CD4-positive, alpha-beta memory T cell (primary cell): Measurements from ENCODE around the gene DOCK9. TPM values are rescaled to one million over a fixed set of nuclear protein-coding genes. Genes with fewer than 3 reads are reported as not detected.
A peak's percentile ranks its signal among the peaks of the same experiment; 100 is the strongest.

Experiments used
- CTCF ChIA-PET: fragments of 350-600 bp; sonication (Branson Sonifier 250); formaldehyde crosslinking; loops from one replicate; lab custom pipeline; 2021; ENCODE audit warnings: inconsistent platforms; ENCODE audit not compliant: partially characterized antibody; lab: Charles Lee
- POLR2A ChIA-PET: fragments of 350-600 bp; sonication (Branson Sonifier 250); formaldehyde crosslinking; loops from one replicate; lab custom pipeline; 2021; ENCODE audit not compliant: partially characterized antibody; lab: Charles Lee
- DNase-seq, 5 donors: peaks; one replicate each; pipeline versions ENCODE4 v3.0.0 to v3.0.0-alpha.2; 2020 to 2022; ENCODE audit warnings: mixed read lengths in 1 of 5
- H3K27ac ChIP-seq: one replicate; pipeline ENCODE4 v1.7.0; 2013; ENCODE audit warnings: low read depth, low read length
- H3K27me3 ChIP-seq: 2 replicates; pipeline ENCODE4 v1.7.0; 2013; ENCODE audit warnings: mild to moderate bottlenecking, low read length, moderate library complexity; ENCODE audit not compliant: insufficient read depth
- H3K36me3 ChIP-seq: 2 replicates; pipeline ENCODE4 v1.7.0; 2013; ENCODE audit warnings: mild to moderate bottlenecking, low read length, moderate library complexity; ENCODE audit not compliant: insufficient read depth
- H3K4me1 ChIP-seq: 2 replicates; pipeline ENCODE4 v1.7.0; 2013; ENCODE audit warnings: mild to moderate bottlenecking, low read length, moderate library complexity; ENCODE audit not compliant: insufficient read depth
- H3K4me3 ChIP-seq, 2 donors: one replicate each; pipeline ENCODE4 v1.7.0; 2013; ENCODE audit warnings: low read length in 2 of 2, mild to moderate bottlenecking in 1 of 2
- H3K9me3 ChIP-seq, 2 donors: one replicate each; pipeline ENCODE4 v1.7.0; 2013; ENCODE audit warnings: low read length in 2 of 2, control low read depth in 1 of 2; ENCODE audit not compliant: control insufficient read depth in 1 of 2
- H3K27ac Mint-ChIP-seq, 7 donors: one replicate each; pipeline ENCODE4 v1.8.0; 2020 to 2021; ENCODE audit warnings: mixed read lengths in 7 of 7, mild to moderate bottlenecking in 6 of 7, inconsistent platforms in 3 of 7, moderate library complexity in 3 of 7
- H3K27me3 Mint-ChIP-seq, 2 donors: one replicate each; pipeline ENCODE4 v1.8.0; 2020 to 2021; ENCODE audit warnings: mixed read lengths in 2 of 2
- H3K36me3 Mint-ChIP-seq, 2 donors: one replicate each; pipeline ENCODE4 v1.8.0; 2020 to 2021; ENCODE audit warnings: mixed read lengths in 2 of 2, inconsistent platforms in 1 of 2, mild to moderate bottlenecking in 1 of 2
- H3K4me1 Mint-ChIP-seq, 4 donors: one replicate each; pipeline ENCODE4 v1.8.0; 2020 to 2021; ENCODE audit warnings: mixed read lengths in 4 of 4, mild to moderate bottlenecking in 1 of 4
- H3K4me3 Mint-ChIP-seq, 8 donors: one replicate each; pipeline ENCODE4 v1.8.0; 2020 to 2021; ENCODE audit warnings: mixed read lengths in 8 of 8, mild to moderate bottlenecking in 7 of 8, moderate library complexity in 6 of 8, inconsistent platforms in 3 of 8
- H3K9me3 Mint-ChIP-seq, 8 donors: one replicate each; pipeline ENCODE4 v1.8.0; 2020 to 2021; ENCODE audit warnings: mixed read lengths in 8 of 8, mild to moderate bottlenecking in 5 of 8, inconsistent platforms in 3 of 8, moderate library complexity in 1 of 8
- intact Hi-C: fragments of 100-400 bp; cut with micrococcal nuclease; formaldehyde crosslinking; loops from one replicate; pipeline ENCODE4 v1.15.1; 2023
- polyA plus RNA-seq, 2 donors: library from polyadenylated mRNA; unstranded; fragments of 300-500 nt; fragmentation: Illumina TruSeq; gene quantifications; one replicate each; pipeline ENCODE4 v1.2.3, GENCODE V29; 2021
- total RNA-seq, 2 experiments: library from RNA; stranded (reverse); gene quantifications; one replicate each; pipeline ENCODE4 v1.2.3, GENCODE V29; 2021

The DOCK9 gene
- total and polyA plus RNA-seq, 4 experiments from 2014 or later, result 6.3 to 197 (median 119) TPM

DNA sequence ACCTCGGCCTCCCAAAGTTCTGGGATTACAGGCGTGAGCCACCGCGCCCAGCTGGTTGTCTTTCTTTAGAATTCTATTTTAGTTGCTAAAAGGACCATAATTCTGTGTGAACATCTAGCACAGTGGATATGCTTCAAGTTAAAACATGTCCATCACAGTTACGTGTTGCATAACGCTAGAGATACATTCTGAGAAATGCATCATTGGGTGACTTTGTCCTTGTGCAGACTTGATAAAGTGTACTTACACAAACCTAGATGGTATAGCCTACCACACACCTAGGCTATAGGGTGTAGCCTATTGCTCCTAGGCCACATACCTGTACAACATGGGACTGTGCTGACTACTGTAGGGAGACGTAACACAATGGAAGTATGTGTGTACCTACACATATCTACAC lies 35.4 kb downstream of the DOCK9 start:
- H3K4me1 Mint-ChIP-seq, result peaks cover 32 to 56% (median 36%) of the 10 kb centered on the region in 4 donors
- H3K27ac ChIP-seq, result no peak overlapping the region
- H3K36me3 ChIP-seq, result no peaks in the 10 kb centered on the region
- H3K9me3 ChIP-seq, result no peaks in the 10 kb centered on the region
- peaks cover 1 to 24% of the 10 kb centered on the region in 2 donors for H3K36me3 Mint-ChIP-seq
- H3K4me3 ChIP-seq, result no peak overlapping the region
- no peak overlapping the region for H3K4me3 Mint-ChIP-seq
- ChIA-PET POLR2A (no interaction called here), CTCF (no interaction called here)
- no peaks in the 10 kb centered on the region for H3K4me1 ChIP-seq
- no peak overlapping the region for H3K27ac Mint-ChIP-seq
- no peaks in the 10 kb centered on the region for H3K27me3 ChIP-seq
- no peaks in the 10 kb centered on the region for H3K27me3 Mint-ChIP-seq
- intact Hi-C loops, result no loop called here
- H3K9me3 Mint-ChIP-seq, result peaks cover 0 to 2% (median 0%) of the 10 kb centered on the region in 8 donors
- DNase-seq, result no peak

- peak overlapping the region in 1 of 7 donors; percentile 12 for H3K27ac Mint-ChIP-seq
- POLR2A ChIA-PET, result no interaction called here
- no peaks in the 10 kb centered on the region for H3K27me3 ChIP-seq
- H3K36me3 Mint-ChIP-seq, result peaks cover 0 to 26% of the 10 kb centered on the region in 2 donors
- no peaks in the 10 kb centered on the region for H3K27me3 Mint-ChIP-seq
- H3K36me3 ChIP-seq, result no peaks in the 10 kb centered on the region
- intact Hi-C loops, result no loop called here
- no peaks in the 10 kb centered on the region for H3K4me1 ChIP-seq
- H3K9me3 Mint-ChIP-seq, result peaks cover 0 to 4% (median 0%) of the 10 kb centered on the region in 8 donors
- no peaks in the 10 kb centered on the region for H3K9me3 ChIP-seq
- DNase-seq, result no peak
- CTCF ChIA-PET, result no interaction called here
- H3K27ac ChIP-seq, result no peak overlapping the region
- no peak overlapping the region for H3K4me3 ChIP-seq
- H3K4me3 Mint-ChIP-seq, result no peak overlapping the region
- H3K4me1 Mint-ChIP-seq, result peaks cover 32 to 51% (median 35%) of the 10 kb centered on the region in 4 donors
Measured at GRCh38 chr13:98941536-98941935, 36.3 kb downstream of the DOCK9 start.

GRCh38 chr13:98941126-98941525 lies 36.7 kb downstream of the DOCK9 start:
- Histone ChIP-seq H3K9me3 (no peaks in the 10 kb centered on the region), H3K27me3 (no peaks in the 10 kb centered on the region), H3K36me3 (no peaks in the 10 kb centered on the region), H3K4me3 (no peak overlapping the region), H3K4me1 (no peaks in the 10 kb centered on the region), H3K27ac (no peak overlapping the region)
- intact Hi-C loops, result no loop called here
- H3K27me3 Mint-ChIP-seq, result no peaks in the 10 kb centered on the region
- POLR2A ChIA-PET, result no interaction called here
- no peak overlapping the region for H3K4me3 Mint-ChIP-seq
- H3K9me3 Mint-ChIP-seq, result peaks cover 0 to 5% (median 0%) of the 10 kb centered on the region in 8 donors
- H3K27ac Mint-ChIP-seq, result peak overlapping the region in 4 of 7 donors; percentile 1 to 79 (median 44)
- no peak for DNase-seq
- H3K36me3 Mint-ChIP-seq, result peaks cover 3 to 26% of the 10 kb centered on the region in 2 donors
- H3K4me1 Mint-ChIP-seq, result peaks cover 29 to 49% (median 33%) of the 10 kb centered on the region in 4 donors
- CTCF ChIA-PET, result no interaction called here

GRCh38 chr13:98940325-98941001 lies 37.4 kb downstream of the DOCK9 start:
- no peak for DNase-seq
- Mint-ChIP-seq H3K9me3 (peaks cover 0 to 8% (median 2%) of the 10 kb centered on the region in 8 donors), H3K36me3 (peaks cover 6 to 29% of the 10 kb centered on the region in 2 donors), H3K4me1 (peaks cover 31 to 47% (median 32%) of the 10 kb centered on the region in 4 donors), H3K4me3 (no peak overlapping the region), H3K27ac (peak overlapping the region in 4 of 7 donors; percentile 1 to 79 (median 43)), H3K27me3 (no peaks in the 10 kb centered on the region)
- no peaks in the 10 kb centered on the region for H3K9me3 ChIP-seq
- H3K36me3 ChIP-seq, result no peaks in the 10 kb centered on the region
- intact Hi-C loops, result no loop called here
- H3K4me1 ChIP-seq, result no peaks in the 10 kb centered on the region
- no peak overlapping the region for H3K27ac ChIP-seq
- H3K4me3 ChIP-seq, result no peak overlapping the region
- ChIA-PET POLR2A (no interaction called here), CTCF (no interaction called here)
- no peaks in the 10 kb centered on the region for H3K27me3 ChIP-seq

GRCh38 chr13:98939660-98940191 lies 38.1 kb downstream of the DOCK9 start:
- H3K27me3 Mint-ChIP-seq, result no peaks in the 10 kb centered on the region
- Histone ChIP-seq H3K27ac (no peak overlapping the region), H3K9me3 (no peaks in the 10 kb centered on the region), H3K4me1 (no peaks in the 10 kb centered on the region), H3K27me3 (no peaks in the 10 kb centered on the region), H3K4me3 (no peak overlapping the region), H3K36me3 (no peaks in the 10 kb centered on the region)
- intact Hi-C loops, result no loop called here
- H3K4me1 Mint-ChIP-seq, result peaks cover 24 to 42% (median 28%) of the 10 kb centered on the region in 4 donors
- ChIA-PET POLR2A (interaction anchor here (1.0 to 1.5 kb wide), 2 partner anchors 13 to 148 kb away, joined by 3 to 5 read pairs; no protein-coding TSS in a partner anchor), CTCF (no interaction called here)
- DNase-seq, result no peak
- no peak overlapping the region for H3K4me3 Mint-ChIP-seq
- peaks cover 8 to 33% of the 10 kb centered on the region in 2 donors for H3K36me3 Mint-ChIP-seq
- H3K27ac Mint-ChIP-seq, result peak overlapping the region in 3 of 7 donors; percentile 8 to 64 (median 10)
- peaks cover 0 to 11% (median 6%) of the 10 kb centered on the region in 8 donors for H3K9me3 Mint-ChIP-seq

- H3K27ac ChIP-seq, result no peak overlapping the region
- Mint-ChIP-seq H3K9me3 (peaks cover 0 to 17% (median 11%) of the 10 kb centered on the region in 8 donors), H3K27me3 (no peaks in the 10 kb centered on the region), H3K36me3 (peaks cover 15 to 34% of the 10 kb centered on the region in 2 donors), H3K4me3 (no peak overlapping the region), H3K27ac (peak overlapping the region in 1 of 7 donors; percentile 23), H3K4me1 (peaks cover 23 to 47% (median 26%) of the 10 kb centered on the region in 4 donors)
- CTCF ChIA-PET, result interaction anchor here (1.1 kb wide), 1 partner anchor 68 kb away, joined by 3 read pairs; no protein-coding TSS in a partner anchor
- H3K4me3 ChIP-seq, result no peak overlapping the region
- DNase-seq, result no peak
- H3K36me3 ChIP-seq, result no peaks in the 10 kb centered on the region
- no peaks in the 10 kb centered on the region for H3K27me3 ChIP-seq
- intact Hi-C loops, result no loop called here
- H3K9me3 ChIP-seq, result no peaks in the 10 kb centered on the region
- POLR2A ChIA-PET, result interaction anchor here (1.0 to 1.5 kb wide), 2 partner anchors 12 to 148 kb away, joined by 3 to 5 read pairs; no protein-coding TSS in a partner anchor
- no peaks in the 10 kb centered on the region for H3K4me1 ChIP-seq
Measured at GRCh38 chr13:98938801-98939200, 39.1 kb downstream of the DOCK9 start.

- peaks cover 3 to 17% (median 13%) of the 10 kb centered on the region in 8 donors for H3K9me3 Mint-ChIP-seq
- DNase-seq, result no peak
- POLR2A ChIA-PET, result no interaction called here
- Histone ChIP-seq H3K4me1 (no peaks in the 10 kb centered on the region), H3K27me3 (no peaks in the 10 kb centered on the region), H3K4me3 (no peak overlapping the region), H3K27ac (no peak overlapping the region), H3K36me3 (no peaks in the 10 kb centered on the region), H3K9me3 (no peaks in the 10 kb centered on the region)
- CTCF ChIA-PET, result no interaction called here
- H3K36me3 Mint-ChIP-seq, result peaks cover 18 to 35% of the 10 kb centered on the region in 2 donors
- intact Hi-C loops, result no loop called here
- peaks cover 21 to 50% (median 25%) of the 10 kb centered on the region in 4 donors for H3K4me1 Mint-ChIP-seq
- no peaks in the 10 kb centered on the region for H3K27me3 Mint-ChIP-seq
- H3K27ac Mint-ChIP-seq, result peak overlapping the region in 4 of 7 donors; percentile 58 to 88 (median 71)
- no peak overlapping the region for H3K4me3 Mint-ChIP-seq
Measured at GRCh38 chr13:98937911-98938381, 39.9 kb downstream of the DOCK9 start.
